Fibroblast of lung (primary cell): ENCODE measurements around the gene RWDD4.

Experiments
- EZH2 ChIP-seq: IDR thresholded peaks from 2 replicates; pipeline ENCODE4 v1.5.1; 2012; ENCODE audit warnings: low read length, control low read depth, mild to moderate bottlenecking; ENCODE audit errors: missing control alignments
- TF ChIP-seq, protein P1 (sequence below), 2 donors: IDR thresholded peaks in 1 of 2; conservative IDR thresholded peaks in 1 of 2; 1 replicate in 1 of 2; 2 replicates in 1 of 2; pipeline ENCODE4 v1.5.1; 2011 to 2012; ENCODE audit warnings: low read length in 2 of 2, control low read depth in 1 of 2, inconsistent platforms in 1 of 2, low read depth in 1 of 2, mild to moderate bottlenecking in 1 of 2

GRCh38 chr4:183659029-183659871 lies at the start of gene RWDD4, which contains the start of gene TRAPPC11:
- TF ChIP-seq, protein P1, sequence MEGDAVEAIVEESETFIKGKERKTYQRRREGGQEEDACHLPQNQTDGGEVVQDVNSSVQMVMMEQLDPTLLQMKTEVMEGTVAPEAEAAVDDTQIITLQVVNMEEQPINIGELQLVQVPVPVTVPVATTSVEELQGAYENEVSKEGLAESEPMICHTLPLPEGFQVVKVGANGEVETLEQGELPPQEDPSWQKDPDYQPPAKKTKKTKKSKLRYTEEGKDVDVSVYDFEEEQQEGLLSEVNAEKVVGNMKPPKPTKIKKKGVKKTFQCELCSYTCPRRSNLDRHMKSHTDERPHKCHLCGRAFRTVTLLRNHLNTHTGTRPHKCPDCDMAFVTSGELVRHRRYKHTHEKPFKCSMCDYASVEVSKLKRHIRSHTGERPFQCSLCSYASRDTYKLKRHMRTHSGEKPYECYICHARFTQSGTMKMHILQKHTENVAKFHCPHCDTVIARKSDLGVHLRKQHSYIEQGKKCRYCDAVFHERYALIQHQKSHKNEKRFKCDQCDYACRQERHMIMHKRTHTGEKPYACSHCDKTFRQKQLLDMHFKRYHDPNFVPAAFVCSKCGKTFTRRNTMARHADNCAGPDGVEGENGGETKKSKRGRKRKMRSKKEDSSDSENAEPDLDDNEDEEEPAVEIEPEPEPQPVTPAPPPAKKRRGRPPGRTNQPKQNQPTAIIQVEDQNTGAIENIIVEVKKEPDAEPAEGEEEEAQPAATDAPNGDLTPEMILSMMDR (conservative IDR thresholded peaks at IDR 0.05 in 1 of 2, IDR thresholded peaks at IDR 0.05 in 1 of 2; ENCODE audit: low read depth in 1 of 2, low read length in 2 of 2) = peak; percentile 16 to 17
- no peak for TF ChIP-seq EZH2
